ENCODE data around the gene DCTN5.

DNA sequence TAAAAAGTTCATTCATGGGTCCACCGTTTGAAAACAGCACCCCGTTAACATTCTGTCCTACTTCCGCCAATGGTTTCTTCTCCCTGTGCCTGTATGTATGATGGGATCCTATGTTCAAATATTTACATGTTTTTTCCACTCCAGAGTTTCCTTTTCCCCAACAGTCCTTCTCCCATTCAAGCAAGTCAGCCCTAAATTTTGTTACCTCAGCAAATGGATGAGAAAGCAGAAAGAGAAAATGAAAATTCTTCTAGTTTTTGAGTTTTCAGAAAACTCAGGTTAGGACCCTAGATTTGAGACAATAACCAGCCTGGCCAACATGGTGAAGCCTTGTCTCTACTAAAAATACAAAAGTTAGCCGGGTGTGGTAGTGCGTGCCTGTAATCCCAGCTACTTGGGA lies 75.2 kb downstream of the DCTN5 start:
- TF ChIP-seq GATA3 (IDR thresholded peaks at IDR 0.05; ENCODE audit: low read depth, low read length) (no peak), GATA2 (IDR thresholded peaks at IDR 0.05; ENCODE audit: low read depth, low read length) (no peak)

Measured in SH-SY5Y (cell line).